ENCODE results near the gene DHX32.

The DHX32 gene

DNA sequence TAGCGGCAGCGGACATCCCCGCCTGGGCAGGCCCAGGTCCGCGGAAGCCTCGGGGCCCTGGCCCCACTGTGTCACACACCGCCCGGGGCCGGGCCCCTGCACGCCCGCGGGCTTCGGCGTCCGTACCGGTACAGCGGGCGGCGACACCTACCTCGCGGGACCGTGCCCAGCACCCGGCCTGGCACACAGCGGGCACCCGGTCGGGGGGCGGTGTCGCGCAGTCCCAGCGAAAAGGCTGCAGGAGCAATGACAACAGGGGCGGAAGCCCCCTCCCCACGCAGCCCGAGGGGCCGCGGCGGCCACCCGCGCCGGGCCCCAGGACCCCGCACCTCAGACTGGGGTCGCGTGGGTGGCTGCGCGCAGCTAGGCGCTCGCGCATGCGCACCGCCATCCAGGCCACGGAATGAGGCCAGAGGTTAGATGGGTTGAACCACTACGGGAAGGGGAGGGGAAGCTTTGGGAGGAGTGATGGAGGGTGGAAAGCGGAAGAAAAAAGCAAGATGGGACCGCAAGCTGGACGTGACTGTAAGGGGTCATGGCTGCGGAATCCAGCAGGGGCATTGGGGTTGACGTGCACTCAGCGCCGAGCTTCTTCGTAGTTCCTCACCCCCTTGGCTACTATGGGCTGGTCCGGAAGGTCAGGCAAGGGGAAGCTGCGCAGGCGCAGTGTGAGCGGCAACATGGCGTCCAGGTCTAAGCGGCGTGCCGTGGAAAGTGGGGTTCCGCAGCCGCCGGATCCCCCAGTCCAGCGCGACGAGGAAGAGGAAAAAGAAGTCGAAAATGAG is 58.0 kb downstream of the DHX32 start, which contains the start of the genes BCCIP and UROS:
Gene BCCIP (plus strand): TSS at position 669 of the 785 bp plus-strand sequence. CDS start 12 bp downstream, at position 681.
Gene UROS (minus strand): TSS at position 381 of the 785 bp plus-strand sequence. CDS start 6,759 bp downstream, outside the sequence.
- TF ChIP-seq FOXP2 (optimal IDR thresholded peaks at IDR 0.05; ENCODE audit: borderline replicate concordance, extremely low read depth, extremely low read length, insufficient read depth) (no peak), TAF1 (IDR thresholded peaks at IDR 0.05; ENCODE audit: borderline replicate concordance, insufficient read depth, low read length) (peak; percentile 83; the same call in 1 of the 2 replicates), SIN3A (IDR thresholded peaks at IDR 0.05; ENCODE audit: borderline replicate concordance, insufficient read depth, low read length) (0 out of 2 replicates have a peak, but pooled peaks have one; percentile 56), POLR2AphosphoS5 (IDR thresholded peaks at IDR 0.05; ENCODE audit: low read depth, low read length) (peak; percentile 66)
- TF ChIP-seq, protein P1, sequence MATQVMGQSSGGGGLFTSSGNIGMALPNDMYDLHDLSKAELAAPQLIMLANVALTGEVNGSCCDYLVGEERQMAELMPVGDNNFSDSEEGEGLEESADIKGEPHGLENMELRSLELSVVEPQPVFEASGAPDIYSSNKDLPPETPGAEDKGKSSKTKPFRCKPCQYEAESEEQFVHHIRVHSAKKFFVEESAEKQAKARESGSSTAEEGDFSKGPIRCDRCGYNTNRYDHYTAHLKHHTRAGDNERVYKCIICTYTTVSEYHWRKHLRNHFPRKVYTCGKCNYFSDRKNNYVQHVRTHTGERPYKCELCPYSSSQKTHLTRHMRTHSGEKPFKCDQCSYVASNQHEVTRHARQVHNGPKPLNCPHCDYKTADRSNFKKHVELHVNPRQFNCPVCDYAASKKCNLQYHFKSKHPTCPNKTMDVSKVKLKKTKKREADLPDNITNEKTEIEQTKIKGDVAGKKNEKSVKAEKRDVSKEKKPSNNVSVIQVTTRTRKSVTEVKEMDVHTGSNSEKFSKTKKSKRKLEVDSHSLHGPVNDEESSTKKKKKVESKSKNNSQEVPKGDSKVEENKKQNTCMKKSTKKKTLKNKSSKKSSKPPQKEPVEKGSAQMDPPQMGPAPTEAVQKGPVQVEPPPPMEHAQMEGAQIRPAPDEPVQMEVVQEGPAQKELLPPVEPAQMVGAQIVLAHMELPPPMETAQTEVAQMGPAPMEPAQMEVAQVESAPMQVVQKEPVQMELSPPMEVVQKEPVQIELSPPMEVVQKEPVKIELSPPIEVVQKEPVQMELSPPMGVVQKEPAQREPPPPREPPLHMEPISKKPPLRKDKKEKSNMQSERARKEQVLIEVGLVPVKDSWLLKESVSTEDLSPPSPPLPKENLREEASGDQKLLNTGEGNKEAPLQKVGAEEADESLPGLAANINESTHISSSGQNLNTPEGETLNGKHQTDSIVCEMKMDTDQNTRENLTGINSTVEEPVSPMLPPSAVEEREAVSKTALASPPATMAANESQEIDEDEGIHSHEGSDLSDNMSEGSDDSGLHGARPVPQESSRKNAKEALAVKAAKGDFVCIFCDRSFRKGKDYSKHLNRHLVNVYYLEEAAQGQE (IDR thresholded peaks at IDR 0.05; ENCODE audit: insufficient read depth in 1 of 2, low read depth in 2 of 2, low read length in 2 of 2), result peak in 1 of 2 experiments; percentile 14; a peak in 1 of 4 replicates

DNA sequence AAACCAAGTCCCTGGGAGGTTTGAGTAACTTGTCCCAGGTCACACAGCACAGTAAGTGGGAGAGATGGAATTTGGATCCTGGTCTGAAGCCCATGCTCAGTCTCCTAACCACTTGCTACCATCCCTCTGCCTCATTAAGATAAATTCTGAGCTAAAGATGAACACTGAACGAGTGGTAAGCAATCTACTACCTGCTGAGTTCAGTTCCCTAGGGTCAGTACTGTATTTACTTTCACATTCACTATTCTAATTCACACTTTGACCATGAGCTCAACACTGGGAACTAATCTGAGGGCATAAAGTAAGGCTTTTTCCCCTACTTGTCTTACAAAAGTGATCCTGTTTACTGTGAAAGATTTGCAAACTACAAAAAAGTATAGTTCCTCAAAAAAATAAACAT is 60.4 kb downstream of the DHX32 start:
- TF ChIP-seq POLR2AphosphoS5 (IDR thresholded peaks at IDR 0.05; ENCODE audit: low read depth, low read length) (no peak), TAF1 (IDR thresholded peaks at IDR 0.05; ENCODE audit: borderline replicate concordance, insufficient read depth, low read length) (no peak), SIN3A (IDR thresholded peaks at IDR 0.05; ENCODE audit: borderline replicate concordance, insufficient read depth, low read length) (no peak), FOXP2 (optimal IDR thresholded peaks at IDR 0.05; ENCODE audit: borderline replicate concordance, extremely low read depth, extremely low read length, insufficient read depth) (no peak)
- TF ChIP-seq, protein P1 (IDR thresholded peaks at IDR 0.05; ENCODE audit: insufficient read depth in 1 of 2, low read depth in 2 of 2, low read length in 2 of 2), result no peak

DNA sequence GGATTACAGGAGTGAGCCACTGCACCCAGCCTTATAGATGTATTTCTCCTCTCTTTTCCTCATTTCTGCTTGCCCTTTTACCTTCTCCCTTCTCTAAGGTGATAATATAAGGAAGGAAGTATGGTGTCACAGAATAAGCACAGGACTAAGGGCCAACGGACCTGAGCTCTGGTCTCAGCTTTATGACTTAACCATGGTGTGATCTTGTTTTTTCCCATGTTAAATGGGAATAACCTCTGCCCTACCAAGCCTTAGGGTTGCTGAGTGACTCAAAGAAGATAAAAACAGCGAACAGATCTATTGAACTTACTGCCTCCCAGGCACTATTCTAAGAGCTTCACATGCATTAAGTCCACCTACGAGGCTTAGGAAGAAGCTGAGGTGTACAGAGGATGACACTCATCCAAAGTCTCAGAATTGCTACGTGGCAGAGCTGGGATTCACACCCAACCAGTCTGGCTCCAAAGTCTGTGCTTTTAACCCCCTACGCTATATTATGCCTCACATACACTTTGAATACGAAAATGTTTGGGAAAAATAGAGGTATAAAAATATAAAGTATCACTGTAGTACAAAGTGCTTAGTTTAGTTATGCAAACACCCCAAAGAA is 63.6 kb downstream of the DHX32 start:
- TF ChIP-seq FOXP2 (optimal IDR thresholded peaks at IDR 0.05; ENCODE audit: borderline replicate concordance, extremely low read depth, extremely low read length, insufficient read depth), result no peak
- TF ChIP-seq POLR2AphosphoS5 (IDR thresholded peaks at IDR 0.05; ENCODE audit: low read depth, low read length), result no peak
- TF ChIP-seq SIN3A (IDR thresholded peaks at IDR 0.05; ENCODE audit: borderline replicate concordance, insufficient read depth, low read length), result no peak
- TF ChIP-seq TAF1 (IDR thresholded peaks at IDR 0.05; ENCODE audit: borderline replicate concordance, insufficient read depth, low read length), result no peak
- TF ChIP-seq, protein P1 (IDR thresholded peaks at IDR 0.05; ENCODE audit: insufficient read depth in 1 of 2, low read depth in 2 of 2, low read length in 2 of 2), result no peak

DNA sequence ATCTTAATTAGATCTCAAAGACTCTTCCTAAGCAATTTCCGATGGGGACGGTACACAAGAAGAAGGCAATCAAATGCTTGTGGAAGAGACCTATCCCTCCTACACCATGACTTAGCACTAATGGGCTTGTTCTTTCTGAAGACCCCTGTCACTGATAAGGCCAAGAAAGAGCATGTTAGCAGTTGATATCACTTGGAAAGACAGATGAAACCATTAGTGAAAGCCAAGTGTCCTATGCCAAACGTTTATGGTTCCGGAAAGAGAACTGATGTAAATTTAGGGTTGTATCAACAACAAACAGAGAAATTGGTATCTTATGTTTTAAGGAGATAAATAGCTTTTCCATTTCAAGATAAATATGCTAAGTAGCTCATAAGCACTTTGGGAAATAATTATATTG is 64.5 kb downstream of the DHX32 start:
- TF ChIP-seq TAF1 (IDR thresholded peaks at IDR 0.05; ENCODE audit: borderline replicate concordance, insufficient read depth, low read length) (no peak), FOXP2 (optimal IDR thresholded peaks at IDR 0.05; ENCODE audit: borderline replicate concordance, extremely low read depth, extremely low read length, insufficient read depth) (no peak), POLR2AphosphoS5 (IDR thresholded peaks at IDR 0.05; ENCODE audit: low read depth, low read length) (no peak)

DNA sequence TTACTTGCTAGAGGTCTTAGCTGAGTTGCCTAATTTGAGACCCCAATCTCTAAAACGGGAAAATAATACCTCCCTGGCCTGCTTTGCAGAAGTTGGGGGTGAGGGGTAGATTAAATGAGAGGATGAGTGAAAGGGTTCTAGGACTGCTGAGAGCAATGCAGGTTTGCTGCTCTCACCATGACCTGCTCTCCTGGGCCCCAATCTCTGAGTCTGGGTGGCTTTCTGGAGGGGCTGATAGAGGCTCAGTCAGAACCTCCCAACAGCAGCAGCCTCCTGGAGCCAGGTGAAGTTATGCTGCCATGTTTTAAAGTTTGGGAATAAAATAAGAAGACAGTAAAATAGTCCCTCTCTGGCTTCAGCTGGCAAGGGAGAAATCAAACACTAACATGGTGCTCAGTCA is 65.3 kb downstream of the DHX32 start:
- TF ChIP-seq FOXP2 (optimal IDR thresholded peaks at IDR 0.05; ENCODE audit: borderline replicate concordance, extremely low read depth, extremely low read length, insufficient read depth) (no peak), TAF1 (IDR thresholded peaks at IDR 0.05; ENCODE audit: borderline replicate concordance, insufficient read depth, low read length) (no peak), POLR2AphosphoS5 (IDR thresholded peaks at IDR 0.05; ENCODE audit: low read depth, low read length) (no peak), SIN3A (IDR thresholded peaks at IDR 0.05; ENCODE audit: borderline replicate concordance, insufficient read depth, low read length) (no peak)
- TF ChIP-seq, protein P1 (IDR thresholded peaks at IDR 0.05; ENCODE audit: insufficient read depth in 1 of 2, low read depth in 2 of 2, low read length in 2 of 2), result no peak

Data from PFSK-1 (cell line).